DND-41 (cell line): ENCODE results near the gene MAGI3.

ENCODE experiments used
- EZH2 ChIP-seq: IDR thresholded peaks from 3 replicates; pipeline ENCODE4 v1.6.1; 2012; ENCODE audit warnings: borderline replicate concordance, low read depth, mild to moderate bottlenecking, moderate library complexity, low read length, inconsistent platforms; ENCODE audit not compliant: severe bottlenecking
- TF ChIP-seq, protein P1 (sequence below): IDR thresholded peaks from 2 replicates; pipeline ENCODE4 v1.5.1; 2012; ENCODE audit warnings: borderline replicate concordance, low read length, moderate library complexity, mild to moderate bottlenecking; ENCODE audit not compliant: poor library complexity, severe bottlenecking; ENCODE audit errors: extremely low read depth

DNA sequence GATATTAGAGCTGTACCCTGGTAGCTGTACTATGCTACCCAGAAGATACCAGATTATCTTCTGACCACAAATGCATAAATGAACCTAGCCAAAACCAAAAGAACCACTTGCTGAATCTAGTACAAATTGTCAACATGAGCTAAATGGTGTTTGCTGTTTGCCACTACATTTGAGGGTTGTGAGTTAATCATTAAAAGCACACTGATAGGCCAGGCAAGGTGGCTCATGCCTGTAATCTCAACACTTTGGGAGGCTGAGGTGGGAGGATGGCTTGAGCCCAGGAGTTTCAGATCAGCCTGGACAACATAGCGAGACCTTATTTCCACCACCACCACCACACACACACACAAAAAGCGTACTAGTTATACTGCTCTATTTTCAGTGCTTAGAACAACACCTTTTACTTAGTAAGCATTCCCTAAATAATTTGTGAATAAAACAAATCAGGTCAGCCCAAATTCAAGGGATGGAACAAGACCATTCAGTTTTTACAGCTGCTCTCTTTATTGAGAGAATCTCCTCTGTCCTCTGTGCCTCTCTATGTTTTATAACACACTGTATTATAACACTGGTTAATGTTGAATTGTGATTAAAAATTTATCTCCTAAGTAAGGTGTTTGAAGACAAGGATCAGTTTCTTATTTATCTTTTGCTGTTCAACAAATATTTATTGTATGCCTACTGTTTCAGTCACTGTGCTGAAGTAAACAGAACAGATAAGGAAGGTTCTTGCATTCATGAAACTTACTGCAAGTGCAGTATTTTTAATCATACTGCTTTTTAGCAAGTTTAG is 44.0 kb downstream of the MAGI3 start:
- TF ChIP-seq, protein P1, sequence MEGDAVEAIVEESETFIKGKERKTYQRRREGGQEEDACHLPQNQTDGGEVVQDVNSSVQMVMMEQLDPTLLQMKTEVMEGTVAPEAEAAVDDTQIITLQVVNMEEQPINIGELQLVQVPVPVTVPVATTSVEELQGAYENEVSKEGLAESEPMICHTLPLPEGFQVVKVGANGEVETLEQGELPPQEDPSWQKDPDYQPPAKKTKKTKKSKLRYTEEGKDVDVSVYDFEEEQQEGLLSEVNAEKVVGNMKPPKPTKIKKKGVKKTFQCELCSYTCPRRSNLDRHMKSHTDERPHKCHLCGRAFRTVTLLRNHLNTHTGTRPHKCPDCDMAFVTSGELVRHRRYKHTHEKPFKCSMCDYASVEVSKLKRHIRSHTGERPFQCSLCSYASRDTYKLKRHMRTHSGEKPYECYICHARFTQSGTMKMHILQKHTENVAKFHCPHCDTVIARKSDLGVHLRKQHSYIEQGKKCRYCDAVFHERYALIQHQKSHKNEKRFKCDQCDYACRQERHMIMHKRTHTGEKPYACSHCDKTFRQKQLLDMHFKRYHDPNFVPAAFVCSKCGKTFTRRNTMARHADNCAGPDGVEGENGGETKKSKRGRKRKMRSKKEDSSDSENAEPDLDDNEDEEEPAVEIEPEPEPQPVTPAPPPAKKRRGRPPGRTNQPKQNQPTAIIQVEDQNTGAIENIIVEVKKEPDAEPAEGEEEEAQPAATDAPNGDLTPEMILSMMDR, result no peak
- no peak for TF ChIP-seq EZH2
